Measurements from ENCODE around the gene ANO6.

DNA sequence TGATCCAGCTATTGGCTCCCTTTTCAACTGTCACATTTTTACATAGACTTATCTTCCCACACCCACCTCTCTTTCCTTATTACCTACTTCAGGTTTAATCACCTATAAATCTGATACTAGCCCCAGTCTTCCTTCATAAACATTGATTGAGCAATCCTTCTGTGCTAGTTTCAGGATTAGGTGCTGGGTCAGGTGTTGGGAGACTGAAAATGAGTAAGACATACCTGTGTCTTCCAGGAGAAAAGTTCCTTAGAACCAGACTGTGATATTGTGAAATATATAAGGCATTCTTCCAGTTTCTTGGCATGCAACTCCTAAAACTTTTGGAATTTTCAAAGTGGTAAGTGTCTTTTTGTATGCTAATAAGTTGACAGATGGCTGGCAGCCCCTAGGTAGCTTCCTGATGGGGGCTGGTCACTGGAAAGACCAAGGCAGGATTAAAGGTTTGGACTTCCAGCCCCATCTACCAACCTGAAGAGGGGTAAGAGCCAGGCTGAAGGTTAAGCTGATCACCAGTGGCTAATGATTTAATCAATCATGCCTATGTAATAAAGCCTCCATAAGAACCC is 4.6 kb downstream of the ANO6 start:
- TF ChIP-seq CTCF (IDR thresholded peaks at IDR 0.05 in 8 of 11, conservative IDR thresholded peaks at IDR 0.05 in 3 of 11) = no peak
- no peak for TF ChIP-seq POLR2A (IDR thresholded peaks at IDR 0.05)
- no peak for TF ChIP-seq POLR2AphosphoS5 (IDR thresholded peaks at IDR 0.05)
